ENCODE results near the gene CTBP1.

Gene CTBP1

DNA sequence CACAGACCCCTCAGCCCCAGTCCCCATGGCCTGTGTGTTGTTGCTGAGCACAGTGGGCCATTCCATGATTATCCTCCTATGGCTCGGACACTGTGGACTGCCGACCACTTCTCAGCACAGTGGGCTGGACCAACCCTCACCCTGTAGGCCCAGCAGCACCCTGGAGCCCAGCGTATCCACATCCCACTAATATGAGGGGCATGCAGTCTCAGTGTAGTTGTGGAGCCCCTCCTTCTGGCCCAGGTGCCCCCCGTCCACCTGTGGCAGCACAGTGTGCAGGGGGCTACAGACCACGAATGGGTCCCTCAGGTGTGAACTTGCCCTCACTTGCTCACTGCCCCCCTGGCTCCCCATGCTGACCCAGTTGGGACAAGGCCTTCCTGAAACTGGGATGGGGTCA lies 84.5 kb downstream of the CTBP1 start:
- TF ChIP-seq ZFX (IDR thresholded peaks at IDR 0.05), result no peak
- TF ChIP-seq, protein P1, sequence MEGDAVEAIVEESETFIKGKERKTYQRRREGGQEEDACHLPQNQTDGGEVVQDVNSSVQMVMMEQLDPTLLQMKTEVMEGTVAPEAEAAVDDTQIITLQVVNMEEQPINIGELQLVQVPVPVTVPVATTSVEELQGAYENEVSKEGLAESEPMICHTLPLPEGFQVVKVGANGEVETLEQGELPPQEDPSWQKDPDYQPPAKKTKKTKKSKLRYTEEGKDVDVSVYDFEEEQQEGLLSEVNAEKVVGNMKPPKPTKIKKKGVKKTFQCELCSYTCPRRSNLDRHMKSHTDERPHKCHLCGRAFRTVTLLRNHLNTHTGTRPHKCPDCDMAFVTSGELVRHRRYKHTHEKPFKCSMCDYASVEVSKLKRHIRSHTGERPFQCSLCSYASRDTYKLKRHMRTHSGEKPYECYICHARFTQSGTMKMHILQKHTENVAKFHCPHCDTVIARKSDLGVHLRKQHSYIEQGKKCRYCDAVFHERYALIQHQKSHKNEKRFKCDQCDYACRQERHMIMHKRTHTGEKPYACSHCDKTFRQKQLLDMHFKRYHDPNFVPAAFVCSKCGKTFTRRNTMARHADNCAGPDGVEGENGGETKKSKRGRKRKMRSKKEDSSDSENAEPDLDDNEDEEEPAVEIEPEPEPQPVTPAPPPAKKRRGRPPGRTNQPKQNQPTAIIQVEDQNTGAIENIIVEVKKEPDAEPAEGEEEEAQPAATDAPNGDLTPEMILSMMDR (conservative IDR thresholded peaks at IDR 0.05), result no peak
- H3K27ac ChIP-seq, result peak overlapping the region; percentile 86

DNA sequence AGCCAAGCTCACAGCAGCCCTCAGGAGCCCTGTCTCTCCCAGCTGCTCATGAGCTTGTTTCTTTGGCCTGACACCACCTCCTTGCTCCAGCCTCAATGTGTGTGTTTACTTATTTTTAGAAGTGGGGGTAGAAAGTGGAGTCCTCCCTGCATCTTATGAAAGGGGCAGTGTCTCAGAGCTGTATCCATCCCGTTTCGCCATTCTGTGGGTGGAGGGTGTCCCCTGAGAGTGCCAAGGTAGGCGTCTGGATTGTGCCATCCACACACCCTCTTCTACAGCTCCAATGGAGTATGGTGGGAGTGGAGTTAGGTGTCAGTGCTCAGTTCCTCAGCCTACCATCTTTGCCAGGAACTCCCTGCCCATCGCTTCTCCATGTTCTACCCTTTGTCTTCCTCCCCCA lies 84.9 kb downstream of the CTBP1 start:
- TF ChIP-seq ZFX (IDR thresholded peaks at IDR 0.05), result no peak
- TF ChIP-seq, protein P1 (conservative IDR thresholded peaks at IDR 0.05), result no peak

More for the DNA sequence above, 84.9 kb downstream of the CTBP1 start:
- peak overlapping the region; percentile 86 for H3K27ac ChIP-seq
